Urinary bladder (tissue), 4 donors: Measurements from ENCODE around the gene TACC3. TPM values are rescaled to one million over a fixed set of nuclear protein-coding genes. Genes with fewer than 3 reads are reported as not detected.

Experiments used
- DNase-seq: peaks from one replicate; pipeline ENCODE4 v3.0.0-alpha.2; 2015; ENCODE audit errors: extremely low spot score
- H3K27ac ChIP-seq: one replicate; pipeline ENCODE4 v1.5.1; 2013; ENCODE audit warnings: low read depth, mild to moderate bottlenecking, moderate library complexity
- H3K36me3 ChIP-seq: one replicate; pipeline ENCODE4 v1.6.1; 2013; ENCODE audit warnings: mild to moderate bottlenecking, moderate library complexity; ENCODE audit not compliant: insufficient read depth
- H3K4me1 ChIP-seq: one replicate; pipeline ENCODE4 v1.6.1; 2013; ENCODE audit warnings: mild to moderate bottlenecking, moderate library complexity; ENCODE audit not compliant: insufficient read depth
- H3K4me3 ChIP-seq: one replicate; pipeline ENCODE4 v1.5.1; 2013; ENCODE audit warnings: low read depth, low read length
- WGBS: extraction: QIAGEN DNeasy Blood & Tissue Kit; methylation state at CpG from one replicate; pipeline ENCODE4 v1.1.7; 2013; 5-methylcytosine and 5-hydroxymethylcytosine counted together
- polyA plus RNA-seq: library from polyadenylated mRNA; stranded (reverse); fragments of 200-250 nt; gene quantifications from one replicate; pipeline ENCODE4 v1.2.3, GENCODE V29; 2013
- total RNA-seq: library from RNA; depleted of rRNA; stranded (reverse); fragments of >200 nt; gene quantifications from one replicate; pipeline ENCODE4 v1.2.3, GENCODE V29; 2014
- donor health status: healthy with polysubstance abuse.
- donor health status: healthy.

The TACC3 gene
- total and polyA plus RNA-seq, 2 donors = 5.5 to 8.9 TPM

- Histone ChIP-seq H3K36me3 (no peaks in the 10 kb centered on the region), H3K4me1 (no peaks in the 10 kb centered on the region), H3K27ac (no peak overlapping the region), H3K4me3 (no peak overlapping the region)
- over 99% methylated on average over 4 of the region's 4 CpGs for WGBS
- no peak for DNase-seq
Measured at GRCh38 chr4:1738410-1738809, 17.1 kb downstream of the TACC3 start.

GRCh38 chr4:1739358-1739757 is 18.0 kb downstream of the TACC3 start:
- no peak for DNase-seq
- Histone ChIP-seq H3K4me1 (no peaks in the 10 kb centered on the region), H3K36me3 (no peaks in the 10 kb centered on the region), H3K4me3 (no peak overlapping the region), H3K27ac (no peak overlapping the region)
- WGBS = 98% methylated on average over 9 of the region's 9 CpGs

GRCh38 chr4:1740021-1740545 is 18.8 kb downstream of the TACC3 start:
- H3K4me3 ChIP-seq = no peak overlapping the region
- 97% methylated on average over 22 of the region's 22 CpGs for WGBS
- H3K27ac ChIP-seq = no peak overlapping the region
- H3K36me3 ChIP-seq = no peaks in the 10 kb centered on the region
- no peaks in the 10 kb centered on the region for H3K4me1 ChIP-seq
- no peak for DNase-seq

GRCh38 chr4:1741208-1741607 is 19.9 kb downstream of the TACC3 start:
- Histone ChIP-seq H3K27ac (no peak overlapping the region), H3K4me3 (no peak overlapping the region), H3K4me1 (no peaks in the 10 kb centered on the region), H3K36me3 (no peaks in the 10 kb centered on the region)
- no peak for DNase-seq
- 90% methylated on average over 17 of the region's 17 CpGs for WGBS

GRCh38 chr4:1743551-1743950 is 22.2 kb downstream of the TACC3 start:
- no peaks in the 10 kb centered on the region for H3K36me3 ChIP-seq
- no peak for DNase-seq
- no peak overlapping the region for H3K27ac ChIP-seq
- no peaks in the 10 kb centered on the region for H3K4me1 ChIP-seq
- WGBS = 86% methylated on average over 12 of the region's 12 CpGs
- H3K4me3 ChIP-seq = no peak overlapping the region

GRCh38 chr4:1743975-1744374 is 22.7 kb downstream of the TACC3 start:
- WGBS = 92% methylated on average over 6 of the region's 6 CpGs
- H3K4me3 ChIP-seq = no peak overlapping the region
- no peak overlapping the region for H3K27ac ChIP-seq
- H3K36me3 ChIP-seq = no peaks in the 10 kb centered on the region
- H3K4me1 ChIP-seq = no peaks in the 10 kb centered on the region
- DNase-seq = no peak

- Histone ChIP-seq H3K4me1 (no peaks in the 10 kb centered on the region), H3K4me3 (no peak overlapping the region), H3K36me3 (no peaks in the 10 kb centered on the region), H3K27ac (no peak overlapping the region)
- DNase-seq = no peak
- 94% methylated on average over 14 of the region's 14 CpGs for WGBS
Measured at GRCh38 chr4:1744552-1744951, 23.2 kb downstream of the TACC3 start.

- DNase-seq = no peak
- Histone ChIP-seq H3K4me3 (no peak overlapping the region), H3K36me3 (no peaks in the 10 kb centered on the region), H3K4me1 (no peaks in the 10 kb centered on the region), H3K27ac (no peak overlapping the region)
- 93% methylated on average over 13 of the region's 13 CpGs for WGBS
Measured at GRCh38 chr4:1745165-1745564, 23.8 kb downstream of the TACC3 start.

GRCh38 chr4:1745697-1746096 is 24.4 kb downstream of the TACC3 start:
- 87% methylated on average over 12 of the region's 12 CpGs for WGBS
- no peak for DNase-seq
- H3K4me1 ChIP-seq = no peaks in the 10 kb centered on the region
- H3K4me3 ChIP-seq = no peak overlapping the region
- no peaks in the 10 kb centered on the region for H3K36me3 ChIP-seq
- no peak overlapping the region for H3K27ac ChIP-seq

- DNase-seq = no peak
- H3K4me3 ChIP-seq = no peak overlapping the region
- 15% methylated on average over 17 of the region's 17 CpGs for WGBS
Measured at GRCh38 chr4:1746265-1746691, 25.0 kb downstream of the TACC3 start.

GRCh38 chr4:1746919-1747602 is 25.7 kb downstream of the TACC3 start:
- DNase-seq = no peak
- no peak overlapping the region for H3K4me3 ChIP-seq
- 81% methylated on average over 33 of the region's 33 CpGs for WGBS
- H3K4me1 ChIP-seq = no peaks in the 10 kb centered on the region
- H3K36me3 ChIP-seq = no peaks in the 10 kb centered on the region
- no peak overlapping the region for H3K27ac ChIP-seq

More at GRCh38 chr4:1746265-1746691, 25.0 kb downstream of the TACC3 start:
- no peaks in the 10 kb centered on the region for H3K36me3 ChIP-seq
- H3K27ac ChIP-seq = no peak overlapping the region
- H3K4me1 ChIP-seq = no peaks in the 10 kb centered on the region

- H3K36me3 ChIP-seq = no peaks in the 10 kb centered on the region
- 87% methylated on average over 16 of the region's 16 CpGs for WGBS
- no peak overlapping the region for H3K4me3 ChIP-seq
- no peaks in the 10 kb centered on the region for H3K4me1 ChIP-seq
- DNase-seq = no peak
- no peak overlapping the region for H3K27ac ChIP-seq
Measured at GRCh38 chr4:1747603-1747967, 26.3 kb downstream of the TACC3 start.

- no peak for DNase-seq
- Histone ChIP-seq H3K4me1 (no peaks in the 10 kb centered on the region), H3K36me3 (no peaks in the 10 kb centered on the region), H3K4me3 (no peak overlapping the region), H3K27ac (no peak overlapping the region)
- WGBS = 3% methylated on average over 29 of the region's 29 CpGs
Measured at GRCh38 chr4:1748465-1748995, 27.2 kb downstream of the TACC3 start.

GRCh38 chr4:1749370-1749769 is 28.0 kb downstream of the TACC3 start:
- H3K4me1 ChIP-seq = no peaks in the 10 kb centered on the region
- no peak overlapping the region for H3K27ac ChIP-seq
- H3K4me3 ChIP-seq = no peak overlapping the region
- DNase-seq = no peak
- H3K36me3 ChIP-seq = no peaks in the 10 kb centered on the region
- WGBS = 53% methylated on average over 3 of the region's 3 CpGs
